Measurements from ENCODE around the gene LAMC1.

LAMC1 gene

GRCh38 chr1:183012301-183012994 lies 10.8 kb upstream of the LAMC1 start:
- in situ Hi-C loops (cut with HindIII; ENCODE audit: low pct_ligation_motif_present, low pct_unique_long_range_greater_than_20kb, low sequenced_read_pairs) = no loop called here
- no peak for DNase-seq

- in situ Hi-C loops (cut with HindIII; ENCODE audit: low pct_ligation_motif_present, low pct_unique_long_range_greater_than_20kb, low sequenced_read_pairs) = no loop called here
- no peak for DNase-seq
Observed at GRCh38 chr1:183019139-183019740, 4.0 kb upstream of the LAMC1 start.

GRCh38 chr1:183019860-183020259 lies 3.4 kb upstream of the LAMC1 start:
- in situ Hi-C loops (cut with HindIII; ENCODE audit: low pct_ligation_motif_present, low pct_unique_long_range_greater_than_20kb, low sequenced_read_pairs) = no loop called here
- DNase-seq = peak; percentile 52

GRCh38 chr1:183021405-183022201 lies 1.6 kb upstream of the LAMC1 start:
- in situ Hi-C loops (cut with HindIII; ENCODE audit: low pct_ligation_motif_present, low pct_unique_long_range_greater_than_20kb, low sequenced_read_pairs) = no loop called here
- no peak for DNase-seq

GRCh38 chr1:183022202-183023145 lies 746 bp upstream of the LAMC1 start:
- in situ Hi-C loops (cut with HindIII; ENCODE audit: low pct_ligation_motif_present, low pct_unique_long_range_greater_than_20kb, low sequenced_read_pairs) = no loop called here
- DNase-seq = peak; percentile 97

GRCh38 chr1:183023601-183024316 lies 539 bp downstream of the LAMC1 start:
- peak; percentile 75 for DNase-seq
- in situ Hi-C loops (cut with HindIII; ENCODE audit: low pct_ligation_motif_present, low pct_unique_long_range_greater_than_20kb, low sequenced_read_pairs) = no loop called here

- peak; percentile 33 for DNase-seq
- in situ Hi-C loops (cut with HindIII; ENCODE audit: low pct_ligation_motif_present, low pct_unique_long_range_greater_than_20kb, low sequenced_read_pairs) = no loop called here
Observed at GRCh38 chr1:183024317-183025009, 1.2 kb downstream of the LAMC1 start.

- in situ Hi-C loops (cut with HindIII; ENCODE audit: low pct_ligation_motif_present, low pct_unique_long_range_greater_than_20kb, low sequenced_read_pairs) = no loop called here
- DNase-seq = no peak
Observed at GRCh38 chr1:183025010-183025337, 1.8 kb downstream of the LAMC1 start.

GRCh38 chr1:183025782-183026774 lies 2.9 kb downstream of the LAMC1 start:
- peak; percentile 50 for DNase-seq
- in situ Hi-C loops (cut with HindIII; ENCODE audit: low pct_ligation_motif_present, low pct_unique_long_range_greater_than_20kb, low sequenced_read_pairs) = no loop called here

- in situ Hi-C loops (cut with HindIII; ENCODE audit: low pct_ligation_motif_present, low pct_unique_long_range_greater_than_20kb, low sequenced_read_pairs) = no loop called here
- no peak for DNase-seq
Observed at GRCh38 chr1:183027031-183027430, 3.8 kb downstream of the LAMC1 start.

GRCh38 chr1:183027791-183028190 lies 4.6 kb downstream of the LAMC1 start:
- no peak for DNase-seq
- in situ Hi-C loops (cut with HindIII; ENCODE audit: low pct_ligation_motif_present, low pct_unique_long_range_greater_than_20kb, low sequenced_read_pairs) = no loop called here

GRCh38 chr1:183029591-183030000 lies 6.4 kb downstream of the LAMC1 start:
- DNase-seq = peak; percentile 54
- in situ Hi-C loops (cut with HindIII; ENCODE audit: low pct_ligation_motif_present, low pct_unique_long_range_greater_than_20kb, low sequenced_read_pairs) = no loop called here

GRCh38 chr1:183030053-183030452 lies 6.8 kb downstream of the LAMC1 start:
- in situ Hi-C loops (cut with HindIII; ENCODE audit: low pct_ligation_motif_present, low pct_unique_long_range_greater_than_20kb, low sequenced_read_pairs) = no loop called here
- no peak for DNase-seq

- DNase-seq = peak; percentile 40
- in situ Hi-C loops (cut with HindIII; ENCODE audit: low pct_ligation_motif_present, low pct_unique_long_range_greater_than_20kb, low sequenced_read_pairs) = no loop called here
Observed at GRCh38 chr1:183032122-183032921, 9.1 kb downstream of the LAMC1 start.

GRCh38 chr1:183033205-183033604 lies 10.0 kb downstream of the LAMC1 start:
- no peak for DNase-seq
- in situ Hi-C loops (cut with HindIII; ENCODE audit: low pct_ligation_motif_present, low pct_unique_long_range_greater_than_20kb, low sequenced_read_pairs) = no loop called here

GRCh38 chr1:183034682-183035081 lies 11.5 kb downstream of the LAMC1 start:
- in situ Hi-C loops (cut with HindIII; ENCODE audit: low pct_ligation_motif_present, low pct_unique_long_range_greater_than_20kb, low sequenced_read_pairs) = no loop called here

More at GRCh38 chr1:183034682-183035081, 11.5 kb downstream of the LAMC1 start:
- no peak for DNase-seq
